SK-N-SH treated with all-trans-retinoic acid at 6 μM for 48 hours (cell line): ENCODE results near the gene CWH43.

Source experiments
- ATAC-seq: fragments of 200-7000 bp; cut with Tn5 transposase; 3 replicates; pipeline ENCODE4 v1.9.1; 2020; ENCODE audit warnings: mild to moderate bottlenecking, moderate library complexity
- ARNTL ChIP-seq: fragments of 450-650 bp; formaldehyde crosslinking; IDR thresholded peaks from 2 replicates; pipeline ENCODE4 v1.5.0; 2020; ENCODE audit warnings: low read depth, mild to moderate bottlenecking, moderate library complexity, borderline replicate concordance
- BACH2 ChIP-seq: fragments of 250-450 bp; sonication (Bioruptor Pico); IDR thresholded peaks from 2 replicates; pipeline ENCODE4 v1.9.0; 2021; ENCODE audit warnings: mild to moderate bottlenecking, borderline replicate concordance
- CSDC2 ChIP-seq: fragments of 250-450 bp; sonication (Bioruptor Pico); IDR thresholded peaks from 2 replicates; pipeline ENCODE4 v1.5.0; 2020; ENCODE audit warnings: mild to moderate bottlenecking, moderate library complexity
- ESRRG ChIP-seq: fragments of 250-450 bp; sonication (Bioruptor Pico); IDR thresholded peaks from 2 replicates; pipeline ENCODE4 v1.6.1; 2021; ENCODE audit warnings: mild to moderate bottlenecking
- GLIS3 ChIP-seq: fragments of 250-450 bp; sonication (Bioruptor Pico); IDR thresholded peaks from 2 replicates; pipeline ENCODE4 v1.5.0; 2020; ENCODE audit warnings: mild to moderate bottlenecking, moderate library complexity
- ISL1 ChIP-seq: fragments of 250-450 bp; sonication (Bioruptor Pico); IDR thresholded peaks from 2 replicates; pipeline ENCODE4 v2.1.2; 2022; ENCODE audit warnings: mild to moderate bottlenecking, moderate library complexity
- OSR1 ChIP-seq: fragments of 250-450 bp; sonication (Bioruptor Pico); IDR thresholded peaks from 2 replicates; pipeline ENCODE4 v1.8.0; 2022; ENCODE audit warnings: moderate library complexity, mild to moderate bottlenecking, inconsistent platforms
- PPARA ChIP-seq: fragments of 250-450 bp; sonication (Bioruptor Pico); IDR thresholded peaks from 2 replicates; pipeline ENCODE4 v1.5.0; 2020; ENCODE audit warnings: mild to moderate bottlenecking, borderline replicate concordance
- RARB ChIP-seq: fragments of 250-450 bp; sonication (Bioruptor Pico); IDR thresholded peaks from 2 replicates; pipeline ENCODE4 v1.8.0; 2021; ENCODE audit warnings: mild to moderate bottlenecking, moderate library complexity
- SNAI2 ChIP-seq: fragments of 250-450 bp; sonication (Bioruptor Pico); IDR thresholded peaks from 2 replicates; pipeline ENCODE4 v1.5.0; 2020; ENCODE audit warnings: mild to moderate bottlenecking, moderate library complexity
- TCF4 ChIP-seq: fragments of 250-450 bp; sonication (Bioruptor Pico); IDR thresholded peaks from 2 replicates; pipeline ENCODE4 v1.8.0; 2021; ENCODE audit warnings: mild to moderate bottlenecking, moderate library complexity, borderline replicate concordance
- TOX ChIP-seq: fragments of 250-450 bp; sonication (Bioruptor Pico); IDR thresholded peaks from 2 replicates; pipeline ENCODE4 v1.8.0; 2021; ENCODE audit warnings: mild to moderate bottlenecking, moderate library complexity, borderline replicate concordance
- ZC3H10 ChIP-seq: fragments of 250-450 bp; sonication (Bioruptor Pico); IDR thresholded peaks from 2 replicates; pipeline ENCODE4 v1.5.1; 2021; ENCODE audit warnings: mild to moderate bottlenecking, moderate library complexity
- ZFP3 ChIP-seq: fragments of 250-450 bp; sonication (Bioruptor Pico); IDR thresholded peaks from 2 replicates; pipeline ENCODE4 v1.5.0; 2020; ENCODE audit warnings: mild to moderate bottlenecking, moderate library complexity
- ZFP30 ChIP-seq: fragments of 450-650 bp; formaldehyde crosslinking; IDR thresholded peaks from 2 replicates; pipeline ENCODE4 v1.5.0; 2022; ENCODE audit warnings: mild to moderate bottlenecking, moderate library complexity
- ZNF8 ChIP-seq: fragments of 450-650 bp; formaldehyde crosslinking; IDR thresholded peaks from 2 replicates; pipeline ENCODE4 v1.5.0; 2020; ENCODE audit warnings: mild to moderate bottlenecking, moderate library complexity
- TF ChIP-seq, protein P1 (sequence below): fragments of 250-450 bp; sonication (Bioruptor Pico); IDR thresholded peaks from 2 replicates; pipeline ENCODE4 v1.8.0; 2021; ENCODE audit warnings: low read depth, mild to moderate bottlenecking, moderate library complexity, borderline replicate concordance
- TF ChIP-seq, protein P2 (sequence below): fragments of 250-450 bp; sonication (Bioruptor Pico); IDR thresholded peaks from 2 replicates; pipeline ENCODE4 v1.5.1; 2020; ENCODE audit warnings: low read depth, mild to moderate bottlenecking, moderate library complexity
- TF ChIP-seq, protein P3 (sequence below): fragments of 250-450 bp; sonication (Bioruptor Pico); IDR thresholded peaks from 2 replicates; pipeline ENCODE4 v1.5.0; 2020; ENCODE audit warnings: mild to moderate bottlenecking, moderate library complexity
- TF ChIP-seq, protein P4 (sequence below): fragments of 250-450 bp; sonication (Bioruptor Pico); IDR thresholded peaks from 2 replicates; pipeline ENCODE4 v1.5.1; 2021; ENCODE audit warnings: mild to moderate bottlenecking, moderate library complexity
- TF ChIP-seq, protein P5 (sequence below): fragments of 250-450 bp; sonication (Bioruptor Pico); IDR thresholded peaks from 2 replicates; pipeline ENCODE4 v1.8.0; 2020; ENCODE audit warnings: mild to moderate bottlenecking, moderate library complexity, borderline replicate concordance

CWH43 gene

DNA sequence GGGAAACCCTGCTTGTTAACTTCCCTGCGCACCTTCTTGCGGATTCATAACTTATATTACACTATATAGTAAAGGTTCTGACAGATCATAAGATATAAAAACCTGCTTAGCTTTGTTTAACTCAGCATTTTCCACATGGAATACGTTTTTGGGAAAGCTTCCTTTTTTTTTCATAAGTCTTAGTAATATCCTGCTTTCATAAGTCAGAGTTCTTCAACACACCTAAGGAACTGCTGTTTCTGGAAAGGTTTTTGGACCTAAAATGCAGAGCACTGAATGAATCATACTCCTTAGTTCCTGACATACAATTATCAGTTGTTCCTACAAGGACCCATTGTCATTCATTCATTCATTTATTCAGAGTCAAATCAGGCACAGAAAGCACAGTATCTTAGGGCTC lies 47.2 kb upstream of the CWH43 start:
- no peak for ATAC-seq
- TF ChIP-seq, protein P1, sequence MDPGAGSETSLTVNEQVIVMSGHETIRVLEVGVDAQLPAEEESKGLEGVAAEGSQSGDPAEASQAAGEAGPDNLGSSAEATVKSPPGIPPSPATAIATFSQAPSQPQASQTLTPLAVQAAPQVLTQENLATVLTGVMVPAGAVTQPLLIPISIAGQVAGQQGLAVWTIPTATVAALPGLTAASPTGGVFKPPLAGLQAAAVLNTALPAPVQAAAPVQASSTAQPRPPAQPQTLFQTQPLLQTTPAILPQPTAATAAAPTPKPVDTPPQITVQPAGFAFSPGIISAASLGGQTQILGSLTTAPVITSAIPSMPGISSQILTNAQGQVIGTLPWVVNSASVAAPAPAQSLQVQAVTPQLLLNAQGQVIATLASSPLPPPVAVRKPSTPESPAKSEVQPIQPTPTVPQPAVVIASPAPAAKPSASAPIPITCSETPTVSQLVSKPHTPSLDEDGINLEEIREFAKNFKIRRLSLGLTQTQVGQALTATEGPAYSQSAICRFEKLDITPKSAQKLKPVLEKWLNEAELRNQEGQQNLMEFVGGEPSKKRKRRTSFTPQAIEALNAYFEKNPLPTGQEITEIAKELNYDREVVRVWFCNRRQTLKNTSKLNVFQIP (CRISPR knock-in tag) = no peak
- TF ChIP-seq CSDC2 (CRISPR knock-in tag) (no peak), OSR1 (CRISPR knock-in tag) (no peak), ZNF8 (CRISPR knock-in tag) (no peak), TOX (no peak)

DNA sequence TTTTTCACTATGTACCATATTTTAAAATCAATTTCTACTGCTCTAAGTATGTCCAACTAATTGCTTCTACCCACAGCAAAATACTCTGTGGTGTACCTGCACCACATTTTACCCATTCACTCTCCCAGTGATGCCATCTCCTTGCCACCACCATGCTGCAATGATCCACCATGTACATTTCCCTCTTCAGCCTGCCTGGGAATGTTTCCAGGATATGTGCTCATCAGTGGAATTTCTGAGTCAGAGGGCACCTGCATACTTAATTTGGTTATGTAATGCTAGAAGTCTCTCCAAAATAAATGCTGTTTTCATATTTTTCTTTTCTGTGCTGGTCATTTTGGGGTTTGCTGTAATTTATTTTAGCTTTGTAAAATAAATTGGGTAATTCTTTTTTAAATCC lies 46.3 kb upstream of the CWH43 start:
- peak; percentile 79 for ATAC-seq
- TF ChIP-seq, protein P2, sequence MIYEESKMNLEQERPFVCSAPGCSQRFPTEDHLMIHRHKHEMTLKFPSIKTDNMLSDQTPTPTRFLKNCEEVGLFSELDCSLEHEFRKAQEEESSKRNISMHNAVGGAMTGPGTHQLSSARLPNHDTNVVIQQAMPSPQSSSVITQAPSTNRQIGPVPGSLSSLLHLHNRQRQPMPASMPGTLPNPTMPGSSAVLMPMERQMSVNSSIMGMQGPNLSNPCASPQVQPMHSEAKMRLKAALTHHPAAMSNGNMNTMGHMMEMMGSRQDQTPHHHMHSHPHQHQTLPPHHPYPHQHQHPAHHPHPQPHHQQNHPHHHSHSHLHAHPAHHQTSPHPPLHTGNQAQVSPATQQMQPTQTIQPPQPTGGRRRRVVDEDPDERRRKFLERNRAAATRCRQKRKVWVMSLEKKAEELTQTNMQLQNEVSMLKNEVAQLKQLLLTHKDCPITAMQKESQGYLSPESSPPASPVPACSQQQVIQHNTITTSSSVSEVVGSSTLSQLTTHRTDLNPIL (CRISPR knock-in tag) = peak; percentile 93
- TF ChIP-seq ESRRG (no peak), ZNF8 (CRISPR knock-in tag) (no peak; the same call in 1 of the 2 replicates), BACH2 (CRISPR knock-in tag) (no peak), PPARA (CRISPR knock-in tag) (no peak), ISL1 (CRISPR knock-in tag) (peak; percentile 52; the same call in 1 of the 2 replicates), TCF4 (no peak), RARB (CRISPR knock-in tag) (no peak), ARNTL (CRISPR knock-in tag) (no peak), GLIS3 (0 out of 2 replicates have a peak, but pooled peaks have one; percentile 45), ZFP3 (CRISPR knock-in tag) (peak; percentile 71; the same call in 1 of the 2 replicates), CSDC2 (CRISPR knock-in tag) (0 out of 2 replicates have a peak, but pooled peaks have one; percentile 40), ZC3H10 (CRISPR knock-in tag) (0 out of 2 replicates have a peak, but pooled peaks have one; percentile 35), TOX (no peak), ZFP30 (CRISPR knock-in tag) (no peak), SNAI2 (CRISPR knock-in tag) (peak; percentile 96)
- TF ChIP-seq, protein P1 (CRISPR knock-in tag) = 0 out of 2 replicates have a peak, but pooled peaks have one; percentile 48
- TF ChIP-seq, protein P3, sequence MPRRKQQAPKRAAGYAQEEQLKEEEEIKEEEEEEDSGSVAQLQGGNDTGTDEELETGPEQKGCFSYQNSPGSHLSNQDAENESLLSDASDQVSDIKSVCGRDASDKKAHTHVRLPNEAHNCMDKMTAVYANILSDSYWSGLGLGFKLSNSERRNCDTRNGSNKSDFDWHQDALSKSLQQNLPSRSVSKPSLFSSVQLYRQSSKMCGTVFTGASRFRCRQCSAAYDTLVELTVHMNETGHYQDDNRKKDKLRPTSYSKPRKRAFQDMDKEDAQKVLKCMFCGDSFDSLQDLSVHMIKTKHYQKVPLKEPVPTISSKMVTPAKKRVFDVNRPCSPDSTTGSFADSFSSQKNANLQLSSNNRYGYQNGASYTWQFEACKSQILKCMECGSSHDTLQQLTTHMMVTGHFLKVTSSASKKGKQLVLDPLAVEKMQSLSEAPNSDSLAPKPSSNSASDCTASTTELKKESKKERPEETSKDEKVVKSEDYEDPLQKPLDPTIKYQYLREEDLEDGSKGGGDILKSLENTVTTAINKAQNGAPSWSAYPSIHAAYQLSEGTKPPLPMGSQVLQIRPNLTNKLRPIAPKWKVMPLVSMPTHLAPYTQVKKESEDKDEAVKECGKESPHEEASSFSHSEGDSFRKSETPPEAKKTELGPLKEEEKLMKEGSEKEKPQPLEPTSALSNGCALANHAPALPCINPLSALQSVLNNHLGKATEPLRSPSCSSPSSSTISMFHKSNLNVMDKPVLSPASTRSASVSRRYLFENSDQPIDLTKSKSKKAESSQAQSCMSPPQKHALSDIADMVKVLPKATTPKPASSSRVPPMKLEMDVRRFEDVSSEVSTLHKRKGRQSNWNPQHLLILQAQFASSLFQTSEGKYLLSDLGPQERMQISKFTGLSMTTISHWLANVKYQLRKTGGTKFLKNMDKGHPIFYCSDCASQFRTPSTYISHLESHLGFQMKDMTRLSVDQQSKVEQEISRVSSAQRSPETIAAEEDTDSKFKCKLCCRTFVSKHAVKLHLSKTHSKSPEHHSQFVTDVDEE = no peak
- TF ChIP-seq, protein P4, sequence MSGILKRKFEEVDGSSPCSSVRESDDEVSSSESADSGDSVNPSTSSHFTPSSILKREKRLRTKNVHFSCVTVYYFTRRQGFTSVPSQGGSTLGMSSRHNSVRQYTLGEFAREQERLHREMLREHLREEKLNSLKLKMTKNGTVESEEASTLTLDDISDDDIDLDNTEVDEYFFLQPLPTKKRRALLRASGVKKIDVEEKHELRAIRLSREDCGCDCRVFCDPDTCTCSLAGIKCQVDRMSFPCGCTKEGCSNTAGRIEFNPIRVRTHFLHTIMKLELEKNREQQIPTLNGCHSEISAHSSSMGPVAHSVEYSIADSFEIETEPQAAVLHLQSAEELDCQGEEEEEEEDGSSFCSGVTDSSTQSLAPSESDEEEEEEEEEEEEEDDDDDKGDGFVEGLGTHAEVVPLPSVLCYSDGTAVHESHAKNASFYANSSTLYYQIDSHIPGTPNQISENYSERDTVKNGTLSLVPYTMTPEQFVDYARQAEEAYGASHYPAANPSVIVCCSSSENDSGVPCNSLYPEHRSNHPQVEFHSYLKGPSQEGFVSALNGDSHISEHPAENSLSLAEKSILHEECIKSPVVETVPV = no peak
- TF ChIP-seq, protein P5, sequence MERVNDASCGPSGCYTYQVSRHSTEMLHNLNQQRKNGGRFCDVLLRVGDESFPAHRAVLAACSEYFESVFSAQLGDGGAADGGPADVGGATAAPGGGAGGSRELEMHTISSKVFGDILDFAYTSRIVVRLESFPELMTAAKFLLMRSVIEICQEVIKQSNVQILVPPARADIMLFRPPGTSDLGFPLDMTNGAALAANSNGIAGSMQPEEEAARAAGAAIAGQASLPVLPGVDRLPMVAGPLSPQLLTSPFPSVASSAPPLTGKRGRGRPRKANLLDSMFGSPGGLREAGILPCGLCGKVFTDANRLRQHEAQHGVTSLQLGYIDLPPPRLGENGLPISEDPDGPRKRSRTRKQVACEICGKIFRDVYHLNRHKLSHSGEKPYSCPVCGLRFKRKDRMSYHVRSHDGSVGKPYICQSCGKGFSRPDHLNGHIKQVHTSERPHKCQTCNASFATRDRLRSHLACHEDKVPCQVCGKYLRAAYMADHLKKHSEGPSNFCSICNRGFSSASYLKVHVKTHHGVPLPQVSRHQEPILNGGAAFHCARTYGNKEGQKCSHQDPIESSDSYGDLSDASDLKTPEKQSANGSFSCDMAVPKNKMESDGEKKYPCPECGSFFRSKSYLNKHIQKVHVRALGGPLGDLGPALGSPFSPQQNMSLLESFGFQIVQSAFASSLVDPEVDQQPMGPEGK (CRISPR knock-in tag) = no peak
